HFFc6 (cell line): ENCODE measurements around the gene ATXN7. TPM values are rescaled to one million over a fixed set of nuclear protein-coding genes. Genes with fewer than 3 reads are reported as not detected.

ENCODE experiments used
- DNase-seq: peaks from one replicate; pipeline ENCODE4 v3.0.0-alpha.2; 2018
- H3K27ac Mint-ChIP-seq: 2 replicates; pipeline ENCODE4 v1.8.0; 2020; ENCODE audit warnings: mild to moderate bottlenecking, mixed read lengths
- H3K27me3 Mint-ChIP-seq: 2 replicates; pipeline ENCODE4 v1.8.0; 2021; ENCODE audit warnings: mild to moderate bottlenecking, moderate library complexity, mixed read lengths; ENCODE audit not compliant: insufficient read depth
- H3K36me3 Mint-ChIP-seq: 2 replicates; pipeline ENCODE4 v1.8.0; 2021; ENCODE audit warnings: low read depth, mixed read lengths
- H3K4me1 Mint-ChIP-seq: 2 replicates; pipeline ENCODE4 v1.8.0; 2020; ENCODE audit warnings: low read depth, mixed read lengths
- H3K4me3 Mint-ChIP-seq: 2 replicates; pipeline ENCODE4 v1.8.0; 2020; ENCODE audit warnings: mild to moderate bottlenecking, moderate library complexity, mixed read lengths
- H3K9me3 Mint-ChIP-seq: 2 replicates; pipeline ENCODE4 v1.8.0; 2020; ENCODE audit warnings: mild to moderate bottlenecking, mixed read lengths
- CTCF ChIP-seq: fragments of 200-600 bp; sonication (generic); IDR thresholded peaks from 2 replicates; pipeline ENCODE4 v1.5.0; 2021; ENCODE audit warnings: antibody characterized with exemption, mild to moderate bottlenecking
- total RNA-seq, 6 experiments: library from RNA; stranded (reverse); fragmentation: NEBNext Ultra II Directional; extraction: Animal tissue kit (Norgen Biotek cat#: 25700); gene quantifications; 2 replicates in 1 of 6; 3 replicates in 5 of 6; pipeline ENCODE4 v1.2.3, GENCODE V29; 2021

ATXN7 gene
- total RNA-seq, 6 experiments from 2014 or later, result 11.5 to 18.4 (median 15.2) TPM

GRCh38 chr3:63931290-63931689 is 67.6 kb downstream of the ATXN7 start:
- no peak overlapping the region for H3K4me3 Mint-ChIP-seq
- peaks cover 11% of the 10 kb centered on the region for H3K36me3 Mint-ChIP-seq
- H3K4me1 Mint-ChIP-seq, result peaks cover 26% of the 10 kb centered on the region
- TF ChIP-seq CTCF, result no peak
- no peaks in the 10 kb centered on the region for H3K27me3 Mint-ChIP-seq
- no peak for DNase-seq
- no peaks in the 10 kb centered on the region for H3K9me3 Mint-ChIP-seq
- no peak overlapping the region for H3K27ac Mint-ChIP-seq

- no peak for DNase-seq
- H3K9me3 Mint-ChIP-seq, result no peaks in the 10 kb centered on the region
- H3K27me3 Mint-ChIP-seq, result no peaks in the 10 kb centered on the region
- H3K36me3 Mint-ChIP-seq, result 0 out of 2 replicates have a peak, but pooled peaks cover 9% of the 10 kb centered on the region
- no peak overlapping the region for H3K4me3 Mint-ChIP-seq
- H3K27ac Mint-ChIP-seq, result no peak overlapping the region
- TF ChIP-seq CTCF, result no peak
- H3K4me1 Mint-ChIP-seq, result peaks cover 29% of the 10 kb centered on the region
Observed at GRCh38 chr3:63932509-63933212, 69.0 kb downstream of the ATXN7 start.

- no peak for TF ChIP-seq CTCF
- Mint-ChIP-seq H3K36me3 (peaks cover 12% of the 10 kb centered on the region; the same call in 1 of the 2 replicates), H3K4me3 (no peak overlapping the region), H3K9me3 (no peaks in the 10 kb centered on the region), H3K27ac (no peak overlapping the region), H3K27me3 (no peaks in the 10 kb centered on the region), H3K4me1 (peaks cover 36% of the 10 kb centered on the region)
- DNase-seq, result no peak
Observed at GRCh38 chr3:63933459-63933858, 69.8 kb downstream of the ATXN7 start.

- H3K36me3 Mint-ChIP-seq, result peaks cover 14% of the 10 kb centered on the region; the same call in 1 of the 2 replicates
- H3K9me3 Mint-ChIP-seq, result no peaks in the 10 kb centered on the region
- TF ChIP-seq CTCF, result no peak
- H3K27me3 Mint-ChIP-seq, result no peaks in the 10 kb centered on the region
- H3K27ac Mint-ChIP-seq, result peak overlapping the region; percentile 36; the same call in 1 of the 2 replicates
- H3K4me1 Mint-ChIP-seq, result peaks cover 43% of the 10 kb centered on the region
- H3K4me3 Mint-ChIP-seq, result no peak overlapping the region
- DNase-seq, result no peak
Observed at GRCh38 chr3:63934041-63934866, 70.6 kb downstream of the ATXN7 start.

- no peak for DNase-seq
- Mint-ChIP-seq H3K9me3 (no peaks in the 10 kb centered on the region), H3K4me3 (no peak overlapping the region), H3K27me3 (no peaks in the 10 kb centered on the region), H3K4me1 (peaks cover 62% of the 10 kb centered on the region), H3K27ac (no peak overlapping the region), H3K36me3 (peaks cover 17% of the 10 kb centered on the region)
- TF ChIP-seq CTCF, result no peak
Observed at GRCh38 chr3:63936925-63937324, 73.3 kb downstream of the ATXN7 start.
